ENCODE measurements around the gene YES1.

DNA sequence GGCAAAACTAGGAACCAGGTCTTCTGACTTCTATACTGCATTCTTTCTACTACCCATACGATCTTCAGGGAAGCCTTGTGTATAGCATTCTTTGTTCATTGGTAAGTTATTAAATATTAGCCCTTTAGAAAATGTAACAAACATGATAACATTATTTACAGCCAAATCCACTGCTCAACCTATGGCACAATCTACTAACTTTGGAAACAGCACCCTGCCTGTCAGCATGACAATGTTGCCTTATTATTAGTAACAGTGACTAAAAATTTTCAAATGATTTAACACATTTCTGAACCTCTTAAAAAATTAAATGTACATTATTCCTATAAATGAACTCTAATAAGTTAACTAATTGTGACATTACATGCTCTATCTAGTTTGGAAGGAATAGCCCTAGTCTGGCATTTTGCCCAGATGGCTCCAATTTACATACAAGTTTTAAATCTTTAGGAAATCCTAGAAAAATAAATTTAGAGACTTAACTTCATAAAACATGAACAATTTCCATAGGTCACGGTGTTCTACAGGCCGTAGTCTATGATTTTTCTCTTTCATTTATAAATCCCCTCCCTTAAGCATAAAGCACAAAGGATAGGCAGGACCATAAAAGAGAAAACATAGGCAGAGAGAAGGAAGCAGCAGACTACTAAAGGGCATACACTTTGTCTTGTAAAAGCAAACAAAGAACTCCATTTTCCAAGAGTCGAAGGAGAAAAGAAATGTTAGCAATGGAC lies 33.7 kb downstream of the YES1 start:
- TF ChIP-seq ZFX (IDR thresholded peaks at IDR 0.05) = no peak
- TF ChIP-seq, protein P1, sequence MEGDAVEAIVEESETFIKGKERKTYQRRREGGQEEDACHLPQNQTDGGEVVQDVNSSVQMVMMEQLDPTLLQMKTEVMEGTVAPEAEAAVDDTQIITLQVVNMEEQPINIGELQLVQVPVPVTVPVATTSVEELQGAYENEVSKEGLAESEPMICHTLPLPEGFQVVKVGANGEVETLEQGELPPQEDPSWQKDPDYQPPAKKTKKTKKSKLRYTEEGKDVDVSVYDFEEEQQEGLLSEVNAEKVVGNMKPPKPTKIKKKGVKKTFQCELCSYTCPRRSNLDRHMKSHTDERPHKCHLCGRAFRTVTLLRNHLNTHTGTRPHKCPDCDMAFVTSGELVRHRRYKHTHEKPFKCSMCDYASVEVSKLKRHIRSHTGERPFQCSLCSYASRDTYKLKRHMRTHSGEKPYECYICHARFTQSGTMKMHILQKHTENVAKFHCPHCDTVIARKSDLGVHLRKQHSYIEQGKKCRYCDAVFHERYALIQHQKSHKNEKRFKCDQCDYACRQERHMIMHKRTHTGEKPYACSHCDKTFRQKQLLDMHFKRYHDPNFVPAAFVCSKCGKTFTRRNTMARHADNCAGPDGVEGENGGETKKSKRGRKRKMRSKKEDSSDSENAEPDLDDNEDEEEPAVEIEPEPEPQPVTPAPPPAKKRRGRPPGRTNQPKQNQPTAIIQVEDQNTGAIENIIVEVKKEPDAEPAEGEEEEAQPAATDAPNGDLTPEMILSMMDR (conservative IDR thresholded peaks at IDR 0.05) = no peak
